OCI-LY7 (cell line): ENCODE results near the gene TMEM164. TPM values are rescaled to one million over a fixed set of nuclear protein-coding genes. Genes with fewer than 3 reads are reported as not detected.

ENCODE experiments used
- BruUV-seq: library from RNA; stranded (reverse); fragments of 400-500 nt; replicated peaks from 2 replicates; lab custom pipeline; 2021; lab: Mats Ljungman, UMichigan
- CTCF ChIA-PET: fragments of 300-600 bp; sonication (Branson Sonifier 250); formaldehyde crosslinking; loops from one replicate; lab custom pipeline; 2022; ENCODE audit warnings: antibody characterized with exemption; ENCODE audit not compliant: unreplicated experiment; lab: Charles Lee
- POLR2A ChIA-PET: fragments of 300-600 bp; sonication (Branson Sonifier 250); formaldehyde crosslinking; loops from one replicate; lab custom pipeline; 2022; ENCODE audit warnings: antibody characterized with exemption; lab: Charles Lee
- DNase-seq: peaks from one replicate; pipeline ENCODE4 v3.0.0-alpha.2; 2015; ENCODE audit warnings: low spot score
- H2AFZ ChIP-seq: fragments of 200-600 bp; sonication (generic), shearing (Covaris generic); 2 replicates; pipeline ENCODE4 v1.6.1; 2014; ENCODE audit warnings: mild to moderate bottlenecking, antibody characterized with exemption, low read length, moderate library complexity
- H3K27ac ChIP-seq: fragments of 200-600 bp; sonication (generic); 2 replicates; pipeline ENCODE4 v1.5.1; 2014; ENCODE audit warnings: mixed run types, low read depth, mild to moderate bottlenecking, moderate library complexity, low read length, inconsistent platforms; ENCODE audit not compliant: poor library complexity, severe bottlenecking
- H3K36me3 ChIP-seq: fragments of 200-600 bp; sonication (generic); 2 replicates; pipeline ENCODE4 v1.6.1; 2014; ENCODE audit warnings: mild to moderate bottlenecking, antibody characterized with exemption, low read length, moderate library complexity, mixed read lengths; ENCODE audit not compliant: insufficient read depth
- H3K4me1 ChIP-seq: fragments of 200-600 bp; sonication (generic); 2 replicates; pipeline ENCODE4 v1.5.1; 2014; ENCODE audit warnings: mild to moderate bottlenecking, low read length; ENCODE audit not compliant: insufficient read depth, poor library complexity, severe bottlenecking
- H3K4me2 ChIP-seq: fragments of 200-600 bp; sonication (generic); 2 replicates; pipeline ENCODE4 v1.6.1; 2014; ENCODE audit warnings: mild to moderate bottlenecking, low read length
- H3K4me3 ChIP-seq: fragments of 200-600 bp; sonication (generic); 2 replicates; pipeline ENCODE4 v1.5.1; 2014; ENCODE audit warnings: mild to moderate bottlenecking, low read depth, low read length; ENCODE audit not compliant: poor library complexity, severe bottlenecking
- H3K79me2 ChIP-seq: fragments of 200-600 bp; sonication (generic); 2 replicates; pipeline ENCODE4 v1.6.1; 2016; ENCODE audit warnings: low read depth, mild to moderate bottlenecking, low read length, moderate library complexity, mixed read lengths; ENCODE audit not compliant: insufficient read depth
- H3K9me2 ChIP-seq: fragments of 200-600 bp; sonication (generic); 2 replicates; pipeline ENCODE4 v1.6.1; 2016; ENCODE audit warnings: mild to moderate bottlenecking, low read length, mixed read lengths; ENCODE audit not compliant: insufficient read depth
- H3K9me3 ChIP-seq: fragments of 200-600 bp; sonication (generic); 2 replicates; pipeline ENCODE4 v1.6.1; 2014; ENCODE audit warnings: mild to moderate bottlenecking, mixed run types, low read length, mixed read lengths
- H4K20me1 ChIP-seq: fragments of 200-600 bp; sonication (generic); 2 replicates; pipeline ENCODE4 v1.6.1; 2014; ENCODE audit warnings: mild to moderate bottlenecking, antibody characterized with exemption, low read length, moderate library complexity, mixed read lengths; ENCODE audit not compliant: insufficient read depth
- CTCF ChIP-seq: fragments of 200-600 bp; sonication (generic); conservative IDR thresholded peaks from 2 replicates; pipeline ENCODE4 v1.5.1; 2014; ENCODE audit warnings: mild to moderate bottlenecking, antibody characterized with exemption, low read length, moderate library complexity, mixed read lengths
- EZH2phosphoT487 ChIP-seq: fragments of 200-600 bp; sonication (generic); IDR thresholded peaks from 2 replicates; pipeline ENCODE4 v1.6.1; 2018; ENCODE audit warnings: low read depth, borderline replicate concordance, mild to moderate bottlenecking, mixed run types, antibody characterized with exemption, low read length, moderate library complexity, mixed read lengths
- intact Hi-C: fragments of 100-400 bp; cut with micrococcal nuclease; formaldehyde crosslinking; loops from one replicate; pipeline ENCODE4 v1.10.0; 2022; ENCODE audit not compliant: unreplicated experiment
- total RNA-seq, 2 experiments: library from RNA; depleted of rRNA in 1 of 2; stranded (reverse); fragments of >200 nt in 1 of 2; shearing (Covaris generic) in 1 of 2; gene quantifications; 2 replicates each; pipeline ENCODE4 v1.2.3, GENCODE V29; 2014 to 2022

TMEM164 gene
- total RNA-seq, 2 experiments from 2014 or later = 7.2 to 11.1 TPM

GRCh38 chrX:110172215-110172614, 169.3 kb downstream of the TMEM164 start:
- H3K27ac ChIP-seq = no peak overlapping the region
- H3K4me2 ChIP-seq = no peak overlapping the region
- intact Hi-C loops = no loop called here

GRCh38 chrX:110173192-110174175, 170.6 kb downstream of the TMEM164 start:
- Histone ChIP-seq H2AFZ (no peak overlapping the region), H3K9me3 (no peaks in the 10 kb centered on the region), H3K4me1 (no peaks in the 10 kb centered on the region), H3K4me3 (no peak overlapping the region), H3K9me2 (no peaks in the 10 kb centered on the region), H3K36me3 (no peaks in the 10 kb centered on the region), H3K4me2 (no peak overlapping the region), H3K27ac (no peak overlapping the region), H3K79me2 (no peaks in the 10 kb centered on the region), H4K20me1 (no peaks in the 10 kb centered on the region)
- POLR2A ChIA-PET = interaction anchor here (0.9 to 1.2 kb wide), 2 partner anchors 16 to 237 kb away, joined by 3 to 4 read pairs; no protein-coding TSS in a partner anchor
- BruUV-seq = no TSS peak
- CTCF ChIA-PET = no interaction called here
- TF ChIP-seq CTCF = no peak
- no peak for TF ChIP-seq EZH2phosphoT487
- DNase-seq = no peak
- intact Hi-C loops = no loop called here

More at GRCh38 chrX:110172215-110172614, 169.3 kb downstream of the TMEM164 start:
- ChIA-PET POLR2A (interaction anchor here (0.6 kb wide), 1 partner anchor 13 kb away, joined by 3 read pairs; no protein-coding TSS in a partner anchor), CTCF (no interaction called here)
- peak; percentile 32 for DNase-seq
- Histone ChIP-seq H3K9me3 (no peaks in the 10 kb centered on the region), H3K79me2 (no peaks in the 10 kb centered on the region), H3K4me1 (no peaks in the 10 kb centered on the region), H4K20me1 (no peaks in the 10 kb centered on the region), H3K4me3 (no peak overlapping the region), H2AFZ (no peak overlapping the region), H3K36me3 (no peaks in the 10 kb centered on the region), H3K9me2 (no peaks in the 10 kb centered on the region)
- no peak for TF ChIP-seq EZH2phosphoT487
- no peak for TF ChIP-seq CTCF
- no TSS peak for BruUV-seq
